ENCODE data around the gene DLG1.

DLG1 gene

GRCh38 chr3:197001106-197001971 is 297.1 kb downstream of the DLG1 start:
- peak overlapping the region; percentile 24 for H3K4me3 ChIP-seq (ENCODE audit: low read length)
- no peak for TF ChIP-seq CTCF (IDR thresholded peaks at IDR 0.05; ENCODE audit: insufficient read depth, low read depth, low read length, missing control alignments)
- DNase-seq (ENCODE audit: low read depth), result peak; percentile 49

GRCh38 chr3:197000211-197000610 is 298.2 kb downstream of the DLG1 start:
- DNase-seq (ENCODE audit: low read depth), result peak; percentile 74
- no peak for TF ChIP-seq CTCF (IDR thresholded peaks at IDR 0.05; ENCODE audit: insufficient read depth, low read depth, low read length, missing control alignments)
- no peak overlapping the region for H3K4me3 ChIP-seq (ENCODE audit: low read length)

- H3K4me3 ChIP-seq (ENCODE audit: low read length), result no peak overlapping the region
- no peak for TF ChIP-seq CTCF (IDR thresholded peaks at IDR 0.05; ENCODE audit: insufficient read depth, low read depth, low read length, missing control alignments)
- no peak for DNase-seq (ENCODE audit: low read depth)
Measured at GRCh38 chr3:196998966-196999760, 299.2 kb downstream of the DLG1 start.

GRCh38 chr3:196997311-196997710 is 301.1 kb downstream of the DLG1 start:
- no peak overlapping the region for H3K4me3 ChIP-seq (ENCODE audit: low read length)
- no peak for TF ChIP-seq CTCF (IDR thresholded peaks at IDR 0.05; ENCODE audit: insufficient read depth, low read depth, low read length, missing control alignments)

GRCh38 chr3:196996454-196997265 is 301.8 kb downstream of the DLG1 start:
- no peak overlapping the region for H3K4me3 ChIP-seq (ENCODE audit: low read length)
- TF ChIP-seq CTCF (IDR thresholded peaks at IDR 0.05; ENCODE audit: insufficient read depth, low read depth, low read length, missing control alignments), result no peak
- DNase-seq (ENCODE audit: low read depth), result peak; percentile 84

More at GRCh38 chr3:196997311-196997710, 301.1 kb downstream of the DLG1 start:
- no peak for DNase-seq (ENCODE audit: low read depth)

- no peak for DNase-seq (ENCODE audit: low read depth)
- no peak overlapping the region for H3K4me3 ChIP-seq (ENCODE audit: low read length)
- no peak for TF ChIP-seq CTCF (IDR thresholded peaks at IDR 0.05; ENCODE audit: insufficient read depth, low read depth, low read length, missing control alignments)
Measured at GRCh38 chr3:196995646-196996355, 302.6 kb downstream of the DLG1 start.

All from epithelial cell of esophagus (primary cell).